Measurements from ENCODE around the gene RAET1L.
"Not testable (repeated sequence)": the region's sequence is repeated elsewhere in the genome, so short reads cannot be mapped to it uniquely, and the experiment has no call there.

RAET1L gene

GRCh38 chr6:149990212-149990660 lies 35.1 kb downstream of the RAET1L start:
- no peak for DNase-seq

- DNase-seq: no peak
Measured at GRCh38 chr6:149988550-149989346, 36.6 kb downstream of the RAET1L start.

- no peak for DNase-seq
Measured at GRCh38 chr6:149987602-149988107, 37.7 kb downstream of the RAET1L start.

GRCh38 chr6:149985481-149985937 lies 39.8 kb downstream of the RAET1L start:
- no peak for DNase-seq

DNA sequence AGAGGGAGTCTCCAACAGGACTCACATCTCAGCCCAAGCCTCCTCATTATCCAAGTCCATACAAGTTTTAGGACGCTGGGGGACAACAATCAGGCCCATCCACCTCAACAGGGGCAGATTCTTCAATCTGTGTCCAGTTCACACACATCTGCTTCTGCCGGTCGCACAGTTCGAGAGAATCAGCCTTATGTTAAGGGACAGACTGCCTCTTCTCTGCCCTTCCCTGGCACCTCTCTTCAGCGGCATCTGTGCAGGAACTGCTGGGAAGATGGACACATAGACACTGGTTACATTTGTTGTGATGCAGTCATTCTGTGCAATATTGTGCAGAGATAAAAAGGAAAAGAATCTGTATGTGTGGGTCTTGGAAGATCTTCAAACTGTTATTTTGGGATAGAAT lies 40.6 kb downstream of the RAET1L start:
- no peak for DNase-seq

DNA sequence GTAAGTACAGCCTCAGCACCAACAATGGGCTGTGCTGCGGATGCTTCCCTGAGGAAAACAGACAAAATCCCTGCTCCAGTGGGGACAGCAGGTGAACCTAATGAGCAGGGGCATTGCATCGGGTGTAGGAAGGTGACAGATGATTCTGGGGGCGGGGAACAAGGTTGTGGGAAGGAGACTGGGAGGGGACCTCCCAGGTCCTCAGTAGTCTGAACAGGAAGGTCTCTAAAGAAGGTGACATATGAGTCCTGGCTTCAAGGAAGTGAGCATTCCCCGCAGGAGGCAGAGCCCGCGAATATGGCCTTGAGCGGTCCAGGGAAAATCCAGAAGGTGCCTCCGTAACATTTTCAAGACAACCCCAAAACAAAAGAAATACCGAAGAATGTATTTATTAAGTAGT lies 42.2 kb downstream of the RAET1L start:
- DNase-seq: no peak

- no peak for DNase-seq
Measured at GRCh38 chr6:149979293-149979692, 46.0 kb downstream of the RAET1L start.

DNA sequence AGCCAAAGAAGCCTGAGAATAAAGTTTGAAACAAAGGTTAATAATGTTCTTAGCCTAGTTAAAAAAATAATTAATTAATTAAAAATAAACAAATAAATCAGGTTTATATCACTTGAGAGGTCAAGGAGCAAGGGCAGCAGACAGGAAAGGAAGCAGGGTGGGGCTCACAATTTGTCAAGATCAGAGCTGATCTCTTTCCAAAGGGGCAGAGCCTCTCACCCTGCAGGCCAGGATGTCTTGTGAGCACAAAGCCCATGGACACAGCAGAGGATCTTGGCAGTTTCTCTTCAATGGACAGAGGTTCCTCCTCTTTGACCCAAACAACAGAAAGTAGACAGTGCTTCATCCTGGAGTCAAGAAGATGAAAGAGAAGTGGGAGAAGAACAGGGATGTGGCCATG lies 46.7 kb downstream of the RAET1L start:
- DNase-seq: no peak

DNA sequence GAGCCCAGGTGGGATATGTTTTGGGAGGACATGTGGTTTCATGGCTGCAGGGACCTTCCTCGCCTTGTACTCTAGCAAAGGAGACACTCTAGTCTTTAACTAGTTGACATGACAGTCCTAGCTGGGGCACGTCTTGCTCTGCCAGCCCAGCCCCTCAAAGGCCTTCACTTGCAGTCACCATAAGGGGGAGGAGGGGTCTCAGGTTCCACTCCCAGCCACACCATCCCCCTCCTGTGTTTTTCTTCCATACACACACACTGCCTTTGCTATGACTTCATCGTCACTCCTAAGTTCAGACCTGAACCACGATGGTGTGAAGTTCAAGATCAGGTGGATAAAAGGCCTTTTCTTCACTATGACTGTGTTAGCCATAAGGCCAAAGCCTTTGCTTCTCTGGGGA lies 48.1 kb downstream of the RAET1L start:
- no peak for DNase-seq

DNA sequence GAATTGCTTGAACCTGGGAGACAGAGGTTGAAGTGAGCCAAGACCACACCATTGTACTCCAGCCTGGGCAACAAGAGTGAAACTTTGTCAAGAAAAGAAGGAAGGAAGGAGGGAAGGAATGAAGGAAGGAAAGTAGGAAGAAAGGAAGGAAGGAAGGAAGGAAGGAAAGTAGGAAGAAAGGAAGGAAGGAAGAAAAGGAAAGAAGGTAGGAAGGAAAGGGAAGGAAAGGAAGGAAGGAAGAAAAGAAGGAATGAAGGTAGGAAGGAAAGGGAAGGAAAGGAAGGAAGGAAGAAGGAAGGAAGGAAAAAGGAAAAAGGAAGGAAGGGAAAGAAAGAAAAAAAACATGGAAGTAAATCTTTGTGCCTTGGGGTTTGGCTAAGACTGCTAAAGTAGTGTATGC lies 49.9 kb downstream of the RAET1L start:
- no peak for DNase-seq

DNA sequence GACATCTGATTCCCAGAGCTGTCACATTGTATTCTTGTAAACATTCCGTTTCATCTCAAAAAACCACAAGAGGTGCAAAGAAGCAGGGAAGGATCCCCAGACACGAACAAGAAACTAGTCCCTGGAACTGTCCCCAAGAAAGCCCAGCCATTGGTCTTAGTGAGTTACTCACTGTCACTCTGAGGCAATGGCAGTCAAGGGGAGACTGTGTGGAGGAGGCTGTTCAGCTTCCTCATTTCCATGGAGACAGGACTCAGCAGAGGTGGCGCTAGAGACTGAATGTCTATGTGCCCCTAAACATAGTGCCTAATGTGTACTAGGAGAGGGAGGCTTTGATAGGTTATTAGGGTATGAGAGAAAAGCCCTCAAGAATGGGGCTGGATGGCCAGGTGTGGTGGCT lies 50.5 kb downstream of the RAET1L start:
- no peak for DNase-seq

- not testable (repeated sequence) for DNase-seq
Measured at GRCh38 chr6:149974394-149974793, 50.9 kb downstream of the RAET1L start.

GRCh38 chr6:149969635-149970034 lies 55.7 kb downstream of the RAET1L start:
- DNase-seq: no peak

- DNase-seq: not testable (repeated sequence)
Measured at GRCh38 chr6:149968909-149969308, 56.4 kb downstream of the RAET1L start.

Measured in activated CD4-positive, alpha-beta T cell treated with anti-CD3 and anti-CD28 coated beads for 48 hours (primary cell).